Activated T-cell treated with anti-CD3 and anti-CD28 coated beads for 48 hours (primary cell): ENCODE measurements around the gene BDH1.
"Not testable (repeated sequence)": the region's sequence is repeated elsewhere in the genome, so short reads cannot be mapped to it uniquely, and the experiment has no call there.

Source experiments
- DNase-seq: peaks from one replicate; pipeline ENCODE4 v3.0.0-alpha.2; 2020; ENCODE audit warnings: low read depth

The BDH1 gene, protein sequence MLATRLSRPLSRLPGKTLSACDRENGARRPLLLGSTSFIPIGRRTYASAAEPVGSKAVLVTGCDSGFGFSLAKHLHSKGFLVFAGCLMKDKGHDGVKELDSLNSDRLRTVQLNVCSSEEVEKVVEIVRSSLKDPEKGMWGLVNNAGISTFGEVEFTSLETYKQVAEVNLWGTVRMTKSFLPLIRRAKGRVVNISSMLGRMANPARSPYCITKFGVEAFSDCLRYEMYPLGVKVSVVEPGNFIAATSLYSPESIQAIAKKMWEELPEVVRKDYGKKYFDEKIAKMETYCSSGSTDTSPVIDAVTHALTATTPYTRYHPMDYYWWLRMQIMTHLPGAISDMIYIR

DNA sequence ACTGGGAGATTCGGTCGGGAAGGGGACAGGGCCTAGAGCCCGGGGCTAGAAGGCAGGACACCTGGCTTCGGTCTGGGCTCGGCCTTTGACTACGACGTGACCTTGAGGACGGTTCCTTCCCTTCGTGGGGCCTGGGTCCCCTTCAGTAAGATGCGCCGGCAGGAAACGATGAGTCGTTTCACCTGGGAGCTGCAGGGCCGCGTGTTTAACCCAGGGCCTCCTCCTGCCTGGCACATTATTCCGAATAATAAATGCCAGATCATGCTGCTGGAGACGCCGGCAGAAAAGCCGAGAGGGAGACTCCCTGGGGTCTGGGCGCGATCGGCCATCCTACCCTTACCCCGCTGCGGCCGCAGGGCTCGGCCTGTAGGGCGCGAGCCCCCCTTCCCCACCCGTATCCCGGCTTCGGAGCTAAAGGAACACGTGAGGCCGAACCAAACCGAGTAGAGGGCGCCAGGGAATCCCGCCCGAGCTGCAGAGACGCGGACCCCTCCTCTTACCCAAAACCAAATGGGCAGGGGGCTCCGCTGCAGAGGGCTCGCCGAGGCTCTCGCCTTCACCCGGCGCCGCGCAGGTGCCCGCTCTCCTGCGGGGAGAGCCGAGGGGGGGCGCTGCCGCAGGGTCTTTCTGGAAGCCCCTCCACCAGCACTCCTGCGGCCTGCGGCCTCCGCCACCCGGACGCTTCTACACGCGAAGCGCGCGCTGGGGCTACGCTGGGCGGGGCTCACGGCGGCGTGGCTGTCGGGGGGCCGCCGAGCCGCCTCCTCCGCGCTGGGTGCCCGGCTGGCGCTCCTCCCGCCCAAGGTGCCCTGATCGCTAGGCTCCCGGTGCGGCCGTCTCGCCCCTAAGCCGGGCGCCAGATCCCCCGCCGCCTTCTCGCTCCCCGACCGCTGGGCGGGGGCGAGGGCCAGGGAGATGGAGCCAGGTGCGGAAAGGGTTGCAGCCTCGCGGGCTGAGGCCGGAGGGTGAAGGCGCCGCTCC lies at the start of gene BDH1:
Gene BDH1 (minus strand): TSS at position 688 of the 981 bp plus-strand sequence. CDS start 9,525 bp downstream, outside the sequence.
- peak; percentile 77 for DNase-seq

DNA sequence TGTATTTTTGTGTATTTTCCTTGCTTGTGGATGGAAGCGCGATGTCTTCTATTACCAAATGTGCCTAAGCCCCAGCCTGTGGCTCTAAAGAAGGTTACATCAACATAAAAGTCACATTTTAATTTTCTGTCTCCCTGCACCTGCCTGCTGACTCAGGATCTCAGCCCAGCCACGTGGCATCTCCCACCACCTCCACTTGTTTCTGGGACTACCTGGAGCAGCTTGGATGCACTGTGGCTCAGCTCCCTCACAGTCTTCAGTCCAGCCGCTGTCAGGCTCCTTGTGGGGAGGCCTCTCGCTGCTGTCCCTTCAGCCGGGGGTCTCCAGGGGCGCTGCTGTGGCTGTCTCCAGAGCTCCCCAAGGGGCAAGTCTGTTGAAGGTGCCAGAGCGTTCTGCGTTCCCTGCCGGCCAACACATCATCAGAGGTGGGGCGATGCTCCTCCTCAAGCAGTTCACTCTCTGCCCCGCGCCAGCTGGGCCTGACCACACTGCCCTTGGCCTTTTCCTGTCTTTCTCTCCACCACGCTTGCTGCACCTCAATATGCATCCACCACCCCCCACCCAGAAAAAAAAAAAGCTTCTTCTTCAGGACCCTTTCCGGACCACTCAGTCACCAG lies 47.7 kb upstream of the BDH1 start:
- no peak for DNase-seq

DNA sequence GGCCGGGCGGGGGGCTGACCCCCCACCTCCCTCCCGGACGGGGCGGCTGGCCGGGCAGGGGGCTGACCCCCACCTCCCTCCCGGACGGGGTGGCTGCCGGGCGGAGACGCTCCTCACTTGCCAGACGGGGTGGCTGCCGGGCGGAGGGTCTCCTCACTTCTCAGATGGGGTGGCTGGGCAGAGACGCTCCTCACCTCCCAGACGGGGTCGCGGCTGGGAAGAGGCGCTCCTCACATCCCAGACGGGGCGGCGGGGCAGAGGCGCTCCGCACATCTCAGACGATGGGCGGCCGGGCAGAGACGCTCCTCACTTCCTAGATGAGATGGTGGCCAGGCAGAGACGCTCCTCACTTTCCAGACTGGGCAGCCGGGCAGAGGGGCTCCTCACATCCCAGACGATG lies 46.6 kb upstream of the BDH1 start:
- not testable (repeated sequence) for DNase-seq

DNA sequence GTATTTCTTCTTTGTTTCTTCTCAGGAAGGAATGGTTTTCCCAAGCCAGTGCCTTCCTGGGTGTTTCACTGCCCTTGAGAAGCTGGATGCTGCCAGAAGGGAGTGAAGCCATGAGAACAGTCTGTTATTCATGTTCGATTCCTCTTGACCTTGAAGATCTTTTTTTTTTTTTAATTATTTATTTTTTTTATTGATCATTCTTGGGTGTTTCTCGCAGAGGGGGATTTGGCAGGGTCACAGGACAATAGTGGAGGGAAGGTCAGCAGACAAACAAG lies 45.7 kb upstream of the BDH1 start:
- DNase-seq, result not testable (repeated sequence)

DNA sequence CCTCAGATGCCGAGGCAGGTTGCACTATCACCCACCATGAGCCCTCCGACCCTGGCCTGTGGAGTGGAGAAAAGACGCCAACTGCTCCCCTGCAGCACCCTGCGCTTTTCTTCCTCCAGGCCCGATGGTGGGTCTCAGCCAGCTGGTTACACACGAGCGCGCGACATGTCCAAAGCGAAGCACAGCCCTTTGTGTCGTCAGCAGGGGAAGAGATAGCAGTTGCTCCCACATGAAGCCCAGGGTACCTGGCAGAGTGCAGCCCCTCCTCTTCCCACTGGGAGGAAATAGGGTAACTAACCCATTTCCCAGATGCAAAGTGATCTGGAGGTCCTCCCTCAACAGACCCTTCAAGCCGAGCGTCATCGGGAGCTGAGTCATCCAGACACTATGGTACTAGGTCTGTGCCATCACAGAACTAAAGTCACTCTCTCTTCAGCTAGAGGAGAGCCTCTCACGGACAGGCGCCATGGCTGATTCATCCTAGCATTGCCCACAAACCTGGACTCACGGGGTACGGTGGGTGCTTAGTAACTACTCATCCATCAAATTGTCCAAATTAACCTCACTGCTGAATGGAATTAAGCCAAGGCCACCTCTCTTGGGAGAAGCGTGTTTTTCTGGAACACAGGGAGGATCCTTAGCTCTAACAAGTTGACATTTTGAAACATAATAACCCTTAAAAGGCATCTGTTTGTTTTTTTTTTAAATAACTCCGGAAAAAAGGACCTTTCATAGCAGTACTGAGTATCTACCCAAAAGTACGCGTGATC lies 45.2 kb upstream of the BDH1 start:
- DNase-seq, result no peak

DNA sequence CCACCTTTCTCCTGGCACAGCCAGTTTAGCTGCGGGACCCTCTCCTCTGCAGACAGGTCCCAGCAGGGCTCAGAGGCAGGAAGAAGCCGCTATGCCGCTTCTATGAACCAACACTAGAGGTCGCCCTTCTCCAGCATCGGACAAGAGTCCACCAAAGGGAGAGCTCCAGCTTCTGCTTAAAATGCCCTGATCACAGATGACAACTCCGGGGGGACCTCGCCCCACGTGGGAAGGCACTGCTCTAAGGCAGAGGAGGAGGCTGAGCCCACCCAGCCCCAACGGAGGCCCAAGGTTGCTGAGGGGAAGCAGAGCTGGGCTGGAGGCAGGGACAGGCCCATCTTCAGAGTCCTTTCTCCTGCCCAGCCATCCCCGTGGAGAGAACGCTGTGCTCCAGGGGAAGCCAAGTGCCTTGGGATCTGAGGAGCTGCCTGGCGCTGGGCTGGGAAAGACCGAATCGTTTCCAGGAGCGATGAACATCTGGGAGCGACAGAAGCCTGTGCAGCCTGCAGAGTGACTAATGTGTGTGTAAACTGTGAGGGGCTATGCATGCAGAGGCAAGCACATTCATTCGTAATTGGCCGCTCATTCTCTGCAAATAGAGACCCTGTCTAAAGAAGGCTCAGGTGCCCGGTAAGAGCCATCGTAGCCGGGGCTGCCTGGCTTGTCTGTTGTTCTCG lies 43.5 kb upstream of the BDH1 start:
- DNase-seq, result peak; percentile 68

DNA sequence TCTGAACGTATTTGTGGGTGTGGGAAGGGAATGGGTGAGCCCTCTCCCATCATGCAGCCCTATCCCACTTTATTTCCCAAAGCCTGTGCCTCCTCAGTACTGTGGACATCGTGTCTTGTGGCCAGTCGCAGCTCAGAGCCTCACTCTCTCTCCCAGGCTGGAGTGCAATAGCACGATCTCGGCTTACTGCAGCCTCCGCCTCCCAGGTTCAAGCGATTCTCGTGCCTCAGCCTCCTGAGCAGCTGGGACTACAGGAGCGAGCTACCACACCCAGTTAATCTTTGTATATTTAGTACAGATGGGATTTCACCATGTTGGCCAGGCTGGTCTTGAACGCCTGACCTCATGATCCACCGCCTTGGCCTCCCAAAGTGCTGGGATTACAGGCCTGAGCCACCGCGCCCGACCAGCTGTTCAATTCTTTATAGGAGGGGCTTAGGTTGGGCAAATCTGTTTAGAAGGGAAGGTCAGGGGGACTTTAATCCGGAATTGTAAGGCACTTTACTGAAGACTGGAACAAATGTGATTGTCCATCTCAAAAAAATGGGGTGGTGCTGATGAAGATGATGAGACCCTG lies 42.7 kb upstream of the BDH1 start:
- no peak for DNase-seq

DNA sequence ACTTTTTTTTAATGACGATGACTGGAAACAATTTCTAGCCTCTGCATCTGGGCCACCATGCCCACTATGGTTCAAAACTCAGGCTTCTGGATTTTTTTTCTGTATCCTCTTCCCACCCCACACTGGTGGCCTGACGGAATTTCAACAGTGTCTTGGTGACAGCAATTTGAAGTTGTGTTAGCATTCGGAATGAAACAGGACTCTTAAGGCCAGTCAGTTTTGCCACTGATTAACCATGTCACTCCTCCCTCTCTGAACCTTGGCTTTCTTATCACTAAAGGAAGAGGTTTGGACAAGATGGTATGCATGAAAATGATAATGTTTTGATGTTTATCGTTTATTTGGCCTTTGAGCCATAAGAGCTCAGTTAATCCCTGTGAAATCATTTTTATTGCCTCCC lies 41.6 kb upstream of the BDH1 start:
- DNase-seq, result no peak

DNA sequence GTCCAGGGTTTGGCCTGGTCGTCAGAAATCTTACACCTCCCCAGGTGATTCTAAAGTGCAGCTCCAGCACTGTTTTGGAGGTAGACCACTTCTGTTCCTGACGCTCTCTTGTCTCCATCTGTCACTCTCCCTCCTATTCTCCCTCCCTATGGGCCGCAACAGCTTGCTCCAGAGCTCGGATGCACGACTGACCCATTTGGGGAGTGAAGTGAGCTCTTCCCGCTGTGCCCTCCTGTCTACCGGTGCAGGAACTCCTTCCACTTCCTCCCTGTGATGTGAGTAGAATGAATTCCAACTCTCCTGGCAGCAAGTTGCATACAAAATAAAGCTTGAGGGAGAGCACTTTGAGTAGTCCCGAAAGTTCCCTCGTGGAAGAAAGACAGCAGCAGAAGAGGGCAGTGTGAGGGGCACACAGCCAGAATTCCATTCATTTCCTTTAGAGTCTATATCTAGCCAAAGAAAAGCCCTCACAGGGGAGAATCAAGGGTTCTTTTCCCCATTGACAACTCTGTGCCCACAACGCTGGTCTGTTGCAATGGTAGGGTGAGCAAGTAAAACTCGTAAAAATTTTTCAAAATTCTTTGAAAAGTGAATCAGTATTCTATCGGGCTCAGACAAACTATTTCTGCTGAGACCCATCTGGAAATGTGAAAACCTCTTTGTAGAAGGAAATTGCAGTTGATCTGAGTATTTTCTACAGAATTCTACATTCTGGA lies 39.9 kb upstream of the BDH1 start:
- no peak for DNase-seq

DNA sequence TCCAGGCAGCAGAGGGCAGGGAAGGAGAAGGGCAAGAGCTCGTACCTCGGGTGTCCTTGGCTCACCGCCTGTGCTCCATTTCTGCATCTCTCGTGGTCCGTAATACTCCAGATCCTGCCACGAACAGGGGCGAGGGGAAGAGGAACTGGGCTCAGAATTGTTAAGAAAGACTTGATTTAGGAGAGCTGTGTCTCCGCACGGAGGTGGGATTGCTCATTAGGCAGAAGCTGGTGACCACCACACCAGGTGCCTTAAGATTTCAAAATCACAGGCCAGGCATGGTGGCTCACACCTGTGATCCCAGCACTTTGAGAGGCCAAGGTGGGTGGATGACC lies 37.2 kb upstream of the BDH1 start:
- no peak for DNase-seq

DNA sequence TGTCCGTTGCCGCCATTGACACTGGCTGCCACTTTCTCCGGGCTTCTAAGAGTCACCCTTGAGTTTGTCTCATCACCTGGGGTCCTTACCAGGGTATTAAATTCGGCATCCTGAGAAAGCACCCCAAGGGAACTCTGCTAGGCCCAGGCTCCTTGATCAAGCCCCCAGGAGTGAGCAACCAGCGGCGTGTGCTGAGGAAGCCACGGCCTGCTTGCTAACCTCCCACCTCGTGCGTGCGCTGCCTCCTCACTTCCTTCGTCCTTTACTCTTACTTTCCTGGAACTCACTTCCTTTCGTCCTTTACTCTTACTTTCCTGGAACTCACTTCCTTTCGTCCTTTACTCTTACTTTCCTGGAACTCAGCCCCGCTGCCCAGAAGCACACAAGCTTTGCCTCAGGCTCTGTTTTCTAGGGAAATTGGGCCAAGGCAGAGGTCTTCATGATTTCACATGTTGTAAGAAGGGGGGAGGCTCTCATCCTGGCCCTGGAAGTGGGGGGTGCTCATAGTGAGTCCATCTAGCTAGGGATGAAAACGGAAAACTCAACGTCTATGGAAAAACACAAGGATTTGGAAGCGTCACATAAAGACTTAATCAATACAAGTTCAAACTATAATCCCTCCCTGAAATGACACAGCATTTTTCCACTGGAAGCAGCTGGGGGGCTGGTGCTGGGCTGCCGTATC lies 36.7 kb upstream of the BDH1 start:
- DNase-seq, result peak; percentile 18

DNA sequence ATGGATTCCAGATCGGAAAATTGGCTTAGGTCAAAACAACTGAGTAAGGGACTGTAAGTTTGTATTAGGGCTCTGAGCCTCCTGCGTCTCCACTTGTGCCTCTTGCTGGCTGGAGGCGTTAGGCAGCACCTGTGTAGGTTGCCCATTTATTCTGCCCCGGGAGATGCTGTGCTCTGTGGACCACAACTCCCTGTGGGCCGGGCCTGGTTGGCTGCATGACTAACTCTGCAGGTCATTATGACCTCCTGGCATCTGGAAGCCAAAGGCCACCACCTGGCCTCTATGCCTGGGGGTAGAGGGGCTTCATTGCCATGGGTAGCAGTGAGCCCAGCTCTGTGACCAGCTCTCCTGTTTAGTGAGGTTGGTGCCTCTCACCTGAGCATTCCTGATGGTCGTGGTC lies 36.0 kb upstream of the BDH1 start:
- no peak for DNase-seq

DNA sequence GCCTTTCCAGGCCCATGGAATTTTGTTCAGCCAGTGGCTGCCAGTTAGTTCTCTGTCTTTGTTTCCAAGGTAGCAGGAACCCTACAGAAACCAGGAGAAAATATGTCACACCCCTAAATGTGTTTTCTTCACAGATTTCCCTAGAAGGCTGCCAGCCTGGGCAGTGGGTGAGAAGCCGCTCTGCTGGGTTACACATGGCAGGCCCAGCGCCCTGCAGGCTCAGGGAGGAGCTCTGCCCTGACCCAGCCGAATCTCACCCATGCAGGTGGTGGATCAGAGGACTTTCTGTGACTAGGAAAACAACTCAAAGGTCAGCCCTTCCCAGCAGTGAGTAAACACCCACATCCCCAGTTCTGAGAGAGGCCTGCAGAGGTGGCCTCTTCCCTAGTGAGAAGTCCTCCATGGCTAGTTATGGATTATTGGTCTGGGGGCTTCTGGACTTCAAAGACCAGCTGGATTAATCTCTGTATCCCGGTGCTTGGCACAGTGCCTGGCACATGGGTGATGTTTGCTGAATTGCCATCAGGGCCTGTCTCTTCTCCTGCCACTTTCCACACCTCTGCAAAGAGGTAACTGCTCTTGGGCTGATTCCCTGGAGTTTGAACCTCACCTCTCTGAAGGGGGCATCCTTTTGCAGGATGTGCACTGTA lies 34.7 kb upstream of the BDH1 start:
- no peak for DNase-seq

DNA sequence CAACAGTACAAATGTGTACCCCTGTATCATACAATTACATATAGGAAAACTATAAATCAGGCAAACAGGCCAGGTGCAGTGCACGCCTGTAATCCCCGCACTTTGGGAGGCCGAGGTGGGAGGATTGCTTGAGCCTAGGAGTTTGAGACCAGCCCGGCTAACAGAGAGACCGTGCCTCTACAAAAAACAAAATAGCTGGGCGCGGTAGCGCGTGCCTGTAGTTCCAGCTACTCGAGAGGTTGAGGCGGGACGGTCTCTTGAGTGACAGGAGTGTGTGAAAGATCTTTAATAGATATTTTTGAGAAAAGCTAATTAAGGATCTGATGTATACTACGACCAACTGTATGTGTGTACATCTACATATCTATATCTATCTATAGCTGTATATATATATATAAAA lies 33.8 kb upstream of the BDH1 start:
- no peak for DNase-seq

DNA sequence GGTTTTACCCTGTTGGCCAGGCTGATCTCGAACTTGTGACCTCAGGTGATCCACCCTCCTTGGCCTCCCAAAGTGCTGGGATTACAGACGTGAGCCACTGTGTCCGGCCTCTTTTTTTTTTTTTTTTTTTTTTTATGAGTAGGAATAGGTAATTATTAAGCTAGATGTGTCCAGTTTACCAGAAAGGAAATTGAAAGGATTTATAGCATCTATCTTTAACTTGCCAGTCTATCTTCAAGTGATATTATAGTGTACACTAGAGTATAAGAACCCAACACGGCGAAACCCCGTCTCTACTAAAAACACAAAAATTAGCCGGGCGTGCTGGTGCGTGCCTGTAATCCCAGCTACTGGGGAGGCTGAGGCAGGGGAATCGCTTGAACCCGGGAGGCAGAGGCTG lies 31.0 kb upstream of the BDH1 start:
- DNase-seq, result not testable (repeated sequence)

DNA sequence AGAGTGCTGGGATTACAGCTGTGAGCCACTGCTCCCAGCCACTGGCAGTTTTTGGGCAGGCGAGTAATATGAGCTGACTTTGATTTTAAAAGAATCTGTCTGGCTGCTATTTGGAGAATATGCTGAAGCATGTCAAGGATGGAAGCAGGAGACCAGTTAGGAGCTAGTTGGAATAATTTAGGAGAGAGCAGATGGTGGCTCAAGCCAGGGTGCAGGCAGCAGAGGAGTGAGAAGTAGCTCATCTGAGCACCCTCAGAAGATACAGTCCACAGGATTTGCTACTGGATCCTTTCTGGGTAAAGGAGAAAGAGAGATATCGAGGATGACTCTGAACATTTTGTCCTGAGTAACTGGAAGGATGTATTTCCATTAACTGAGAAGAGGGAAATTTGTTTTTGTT lies 30.4 kb upstream of the BDH1 start:
- DNase-seq, result no peak

DNA sequence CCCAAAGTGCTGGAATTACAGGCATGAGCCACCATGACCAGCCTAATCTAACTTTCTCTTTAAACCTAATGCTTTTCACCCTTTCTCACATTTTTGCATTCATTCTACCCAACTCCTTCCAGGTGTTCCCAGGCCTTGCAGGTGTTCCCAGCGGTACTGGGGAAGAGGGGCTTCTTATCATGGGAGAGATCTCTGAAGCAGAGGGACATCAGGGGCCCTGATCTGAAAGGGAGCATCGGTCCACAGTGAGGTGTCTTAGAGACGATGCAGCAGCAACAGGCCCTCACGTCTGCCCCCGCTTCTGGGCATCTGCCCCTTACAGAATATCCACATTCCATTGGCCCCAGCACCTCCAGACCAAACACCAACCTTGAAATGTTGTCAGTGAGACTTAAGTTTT lies 29.0 kb upstream of the BDH1 start:
- DNase-seq, result no peak

DNA sequence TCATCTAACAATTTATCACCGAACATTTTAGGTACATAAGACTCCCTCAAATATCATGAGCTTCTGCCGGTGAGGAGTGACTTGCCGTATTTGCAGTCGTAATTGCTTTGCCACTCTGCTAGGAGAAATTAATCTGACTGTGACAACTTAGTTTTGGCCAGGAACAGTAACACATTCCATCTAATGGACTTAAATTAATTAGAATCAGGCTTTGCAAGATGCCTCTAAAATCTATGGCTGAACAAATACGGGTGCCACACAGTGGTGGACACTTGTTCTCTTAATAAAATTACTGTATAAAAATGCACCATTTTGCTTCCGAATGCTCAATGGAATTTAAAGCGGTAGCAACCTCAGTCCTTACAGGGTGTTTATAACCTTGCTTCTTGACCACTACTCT lies 27.6 kb upstream of the BDH1 start:
- DNase-seq, result no peak

DNA sequence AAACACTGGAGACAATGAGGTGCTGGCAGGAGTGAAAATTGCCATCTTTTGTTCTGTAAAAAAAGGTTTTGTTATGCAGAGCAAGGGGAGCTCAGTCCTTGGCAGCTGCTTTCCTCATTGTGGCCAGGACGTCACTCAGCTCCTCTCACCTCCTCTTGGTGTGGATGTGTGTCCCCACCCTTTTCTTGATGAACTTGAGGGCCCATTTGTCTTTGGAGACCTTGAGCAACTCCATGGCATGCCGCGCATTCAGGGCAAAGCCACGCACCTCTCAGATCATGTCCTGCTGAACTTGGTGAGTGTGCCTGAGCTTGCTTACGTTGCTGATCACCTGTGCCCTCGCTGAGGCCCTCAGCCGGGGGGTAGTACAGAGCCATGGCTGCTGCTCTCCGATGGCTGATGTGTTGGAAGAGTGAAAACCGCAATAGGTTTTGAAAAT lies 24.5 kb upstream of the BDH1 start:
- DNase-seq, result no peak

DNA sequence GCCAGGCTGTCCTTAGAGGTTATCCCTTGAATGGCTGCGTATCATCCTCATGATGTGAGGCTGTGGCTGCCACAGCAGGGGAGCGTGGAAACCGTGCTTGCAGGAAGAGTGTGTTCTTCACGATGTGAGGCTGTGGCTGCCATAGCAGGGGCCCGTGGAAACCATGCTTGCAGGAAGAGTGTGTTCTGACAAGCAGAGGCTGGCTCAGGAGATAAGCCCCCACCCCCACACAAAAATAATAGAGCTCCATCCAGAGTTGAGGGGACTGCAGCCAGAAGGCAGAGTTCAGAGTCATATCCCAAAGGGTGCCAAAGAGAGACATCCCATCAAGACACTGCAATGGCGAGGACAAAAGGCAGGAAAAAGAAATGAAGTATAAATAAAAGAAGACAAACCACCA lies 22.6 kb upstream of the BDH1 start:
- DNase-seq, result no peak
